SK-N-SH treated with all-trans-retinoic acid at 6 μM for 48 hours (cell line): ENCODE results near the gene MARVELD2.

Experiments
- ATAC-seq: fragments of 200-7000 bp; cut with Tn5 transposase; 3 replicates; pipeline ENCODE4 v1.9.1; 2020; ENCODE audit warnings: mild to moderate bottlenecking, moderate library complexity
- ESRRG ChIP-seq: fragments of 250-450 bp; sonication (Bioruptor Pico); IDR thresholded peaks from 2 replicates; pipeline ENCODE4 v1.6.1; 2021; ENCODE audit warnings: mild to moderate bottlenecking
- SNAI2 ChIP-seq: fragments of 250-450 bp; sonication (Bioruptor Pico); IDR thresholded peaks from 2 replicates; pipeline ENCODE4 v1.5.0; 2020; ENCODE audit warnings: mild to moderate bottlenecking, moderate library complexity
- TCF4 ChIP-seq: fragments of 250-450 bp; sonication (Bioruptor Pico); IDR thresholded peaks from 2 replicates; pipeline ENCODE4 v1.8.0; 2021; ENCODE audit warnings: mild to moderate bottlenecking, moderate library complexity, borderline replicate concordance
- TOX ChIP-seq: fragments of 250-450 bp; sonication (Bioruptor Pico); IDR thresholded peaks from 2 replicates; pipeline ENCODE4 v1.8.0; 2021; ENCODE audit warnings: mild to moderate bottlenecking, moderate library complexity, borderline replicate concordance
- ZC3H10 ChIP-seq: fragments of 250-450 bp; sonication (Bioruptor Pico); IDR thresholded peaks from 2 replicates; pipeline ENCODE4 v1.5.1; 2021; ENCODE audit warnings: mild to moderate bottlenecking, moderate library complexity
- ZFP3 ChIP-seq: fragments of 250-450 bp; sonication (Bioruptor Pico); IDR thresholded peaks from 2 replicates; pipeline ENCODE4 v1.5.0; 2020; ENCODE audit warnings: mild to moderate bottlenecking, moderate library complexity
- ZFP30 ChIP-seq: fragments of 450-650 bp; formaldehyde crosslinking; IDR thresholded peaks from 2 replicates; pipeline ENCODE4 v1.5.0; 2022; ENCODE audit warnings: mild to moderate bottlenecking, moderate library complexity
- ZNF8 ChIP-seq: fragments of 450-650 bp; formaldehyde crosslinking; IDR thresholded peaks from 2 replicates; pipeline ENCODE4 v1.5.0; 2020; ENCODE audit warnings: mild to moderate bottlenecking, moderate library complexity
- TF ChIP-seq, protein P1 (sequence below): fragments of 250-450 bp; sonication (Bioruptor Pico); IDR thresholded peaks from 2 replicates; pipeline ENCODE4 v1.5.1; 2021; ENCODE audit warnings: mild to moderate bottlenecking, moderate library complexity

MARVELD2 gene

DNA sequence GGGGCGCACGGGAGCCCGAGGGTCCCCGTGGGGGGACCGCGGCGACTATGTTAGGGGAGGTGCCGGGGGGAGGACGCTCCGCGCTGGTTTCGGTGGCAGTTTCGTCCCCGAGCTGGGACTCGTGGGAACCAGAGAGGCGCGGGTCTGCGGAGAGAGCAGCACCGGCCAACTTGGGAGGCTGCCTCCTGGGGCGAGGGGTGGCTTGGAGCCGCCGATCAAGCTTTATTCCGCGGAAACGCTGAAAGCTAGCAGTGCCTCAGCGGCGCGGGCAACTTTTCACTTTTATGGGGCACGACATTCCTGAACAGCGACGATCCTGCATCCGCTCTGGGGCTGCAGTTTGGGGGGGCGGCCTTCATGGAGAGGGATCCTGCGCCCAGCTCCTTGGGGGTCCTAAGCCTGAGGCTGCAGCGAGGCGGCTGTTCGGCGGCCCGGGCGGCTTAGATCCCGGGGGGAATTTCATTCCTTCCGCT is 78.0 kb downstream of the MARVELD2 start:
- peak; percentile 73 for ATAC-seq
- no peak for TF ChIP-seq TCF4 (CRISPR knock-in tag)
- no peak for TF ChIP-seq ZFP30 (CRISPR knock-in tag)
- TF ChIP-seq, protein P1, sequence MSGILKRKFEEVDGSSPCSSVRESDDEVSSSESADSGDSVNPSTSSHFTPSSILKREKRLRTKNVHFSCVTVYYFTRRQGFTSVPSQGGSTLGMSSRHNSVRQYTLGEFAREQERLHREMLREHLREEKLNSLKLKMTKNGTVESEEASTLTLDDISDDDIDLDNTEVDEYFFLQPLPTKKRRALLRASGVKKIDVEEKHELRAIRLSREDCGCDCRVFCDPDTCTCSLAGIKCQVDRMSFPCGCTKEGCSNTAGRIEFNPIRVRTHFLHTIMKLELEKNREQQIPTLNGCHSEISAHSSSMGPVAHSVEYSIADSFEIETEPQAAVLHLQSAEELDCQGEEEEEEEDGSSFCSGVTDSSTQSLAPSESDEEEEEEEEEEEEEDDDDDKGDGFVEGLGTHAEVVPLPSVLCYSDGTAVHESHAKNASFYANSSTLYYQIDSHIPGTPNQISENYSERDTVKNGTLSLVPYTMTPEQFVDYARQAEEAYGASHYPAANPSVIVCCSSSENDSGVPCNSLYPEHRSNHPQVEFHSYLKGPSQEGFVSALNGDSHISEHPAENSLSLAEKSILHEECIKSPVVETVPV (CRISPR knock-in tag) = no peak
- no peak for TF ChIP-seq ZC3H10
- no peak for TF ChIP-seq SNAI2 (CRISPR knock-in tag)
- no peak for TF ChIP-seq ESRRG (CRISPR knock-in tag)
- no peak for TF ChIP-seq TOX (CRISPR knock-in tag)

DNA sequence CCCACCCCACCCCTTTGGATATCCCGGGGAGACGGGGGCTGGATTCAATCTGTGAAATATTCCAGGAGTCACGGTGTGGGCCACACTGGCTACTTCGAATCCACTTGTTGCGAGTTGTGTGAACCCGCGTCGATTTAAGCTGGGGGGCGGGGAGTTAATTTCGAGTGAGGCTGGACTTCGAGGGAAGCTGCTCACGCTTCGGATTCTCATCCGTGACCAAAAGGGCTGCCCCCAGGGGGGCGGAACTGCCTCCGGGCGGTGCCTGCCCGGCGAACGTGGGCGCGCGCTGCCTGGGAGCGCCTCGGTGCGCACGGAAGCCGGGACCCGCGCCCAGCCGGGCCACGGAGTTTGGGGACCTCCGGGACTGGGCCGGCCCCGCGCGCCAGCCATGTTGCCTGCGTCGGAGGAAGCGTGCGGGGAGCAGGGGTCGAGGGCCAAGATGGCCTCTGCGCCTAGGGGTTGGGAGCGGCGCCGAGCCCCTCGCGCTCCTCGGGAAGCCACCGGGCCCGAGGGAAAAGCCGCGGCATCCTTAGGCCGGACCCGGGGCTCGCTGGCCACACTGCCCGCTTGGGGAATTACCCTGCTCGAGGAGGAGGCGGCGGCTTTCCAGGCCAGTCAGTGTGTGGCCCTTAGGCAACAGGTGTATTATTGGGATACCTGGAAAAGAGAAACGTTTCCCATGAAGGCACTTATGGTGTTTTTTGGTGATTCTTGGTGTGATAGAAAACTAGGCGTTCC is 78.6 kb downstream of the MARVELD2 start:
- peak; percentile 52 for ATAC-seq
- peak; percentile 40; the same call in 1 of the 2 replicates for TF ChIP-seq ZFP3
- no peak for TF ChIP-seq TCF4 (CRISPR knock-in tag)
- no peak for TF ChIP-seq ZNF8 (CRISPR knock-in tag)
- TF ChIP-seq ZFP30 (CRISPR knock-in tag) = no peak
